Breast epithelium (tissue), 3 donors: ENCODE measurements around the gene DNMT3A.

ENCODE experiments used
- CTCF ChIP-seq, 3 donors: fragments of 450-650 bp; IDR thresholded peaks; one replicate each; pipeline ENCODE4 v1.5.1; 2016 to 2017; ENCODE audit warnings: antibody characterized with exemption in 3 of 3, mild to moderate bottlenecking in 3 of 3, moderate library complexity in 3 of 3
- POLR2A ChIP-seq: fragments of 450-650 bp; IDR thresholded peaks from one replicate; pipeline ENCODE4 v1.6.1; 2016; ENCODE audit warnings: antibody characterized with exemption, mild to moderate bottlenecking, moderate library complexity
- POLR2AphosphoS5 ChIP-seq, 3 donors: sonication (generic); formaldehyde crosslinking; IDR thresholded peaks; one replicate each; pipeline ENCODE4 v1.6.1; 2017; ENCODE audit warnings: antibody characterized with exemption in 3 of 3

GRCh38 chr2:25339211-25339674, 2.5 kb downstream of the DNMT3A start:
- TF ChIP-seq CTCF (IDR thresholded peaks at IDR 0.05) (no peak), POLR2AphosphoS5 (IDR thresholded peaks at IDR 0.05) (no peak), POLR2A (no peak)
